Measurements from ENCODE around the gene SYCP2.

GRCh38 chr20:59947376-59947775, 13.9 kb upstream of the SYCP2 start:
- no peak for TF ChIP-seq CTCF (conservative IDR thresholded peaks at IDR 0.05; ENCODE audit: low read depth, low read length)
- TF ChIP-seq EZH2 (IDR thresholded peaks at IDR 0.05; ENCODE audit: borderline replicate concordance, low read depth, low read length, poor library complexity, severe bottlenecking), result no peak

Data from A673 (cell line).